Measurements from ENCODE around the gene CCDC197.

CCDC197 gene

GRCh38 chr14:94043111-94043755 is 46.1 kb downstream of the CCDC197 start:
- DNase-seq (ENCODE audit: low read depth, low spot score), result no peak

- DNase-seq (ENCODE audit: low read depth, low spot score), result no peak
Observed at GRCh38 chr14:94043756-94044475, 46.8 kb downstream of the CCDC197 start.

- no peak for DNase-seq (ENCODE audit: low read depth, low spot score)
Observed at GRCh38 chr14:94044476-94045091, 47.5 kb downstream of the CCDC197 start.

- DNase-seq (ENCODE audit: low read depth, low spot score), result no peak
Observed at GRCh38 chr14:94045101-94045500, 48.0 kb downstream of the CCDC197 start.

- no peak for DNase-seq (ENCODE audit: low read depth, low spot score)
Observed at GRCh38 chr14:94045563-94046345, 48.7 kb downstream of the CCDC197 start.

- no peak for DNase-seq (ENCODE audit: low read depth, low spot score)
Observed at GRCh38 chr14:94046696-94047250, 49.7 kb downstream of the CCDC197 start.

- DNase-seq (ENCODE audit: low read depth, low spot score), result no peak
Observed at GRCh38 chr14:94047581-94047980, 50.5 kb downstream of the CCDC197 start.

- DNase-seq (ENCODE audit: low read depth, low spot score), result no peak
Observed at GRCh38 chr14:94048691-94049624, 51.9 kb downstream of the CCDC197 start.

- no peak for DNase-seq (ENCODE audit: low read depth, low spot score)
Observed at GRCh38 chr14:94049625-94050023, 52.5 kb downstream of the CCDC197 start.

- DNase-seq (ENCODE audit: low read depth, low spot score), result no peak
Observed at GRCh38 chr14:94050231-94050880, 53.3 kb downstream of the CCDC197 start.

GRCh38 chr14:94051115-94051514 is 54.0 kb downstream of the CCDC197 start:
- no peak for DNase-seq (ENCODE audit: low read depth, low spot score)

- DNase-seq (ENCODE audit: low read depth, low spot score), result no peak
Observed at GRCh38 chr14:94051779-94052178, 54.7 kb downstream of the CCDC197 start.

GRCh38 chr14:94052199-94052598 is 55.1 kb downstream of the CCDC197 start:
- no peak for DNase-seq (ENCODE audit: low read depth, low spot score)

- no peak for DNase-seq (ENCODE audit: low read depth, low spot score)
Observed at GRCh38 chr14:94052662-94053061, 55.6 kb downstream of the CCDC197 start.

GRCh38 chr14:94054401-94054800 is 57.3 kb downstream of the CCDC197 start:
- no peak for DNase-seq (ENCODE audit: low read depth, low spot score)

GRCh38 chr14:94054936-94055335 is 57.8 kb downstream of the CCDC197 start:
- no peak for DNase-seq (ENCODE audit: low read depth, low spot score)

- DNase-seq (ENCODE audit: low read depth, low spot score), result no peak
Observed at GRCh38 chr14:94056579-94057308, 59.6 kb downstream of the CCDC197 start.

GRCh38 chr14:94058128-94058673 is 61.1 kb downstream of the CCDC197 start:
- DNase-seq (ENCODE audit: low read depth, low spot score), result no peak
